HG03342 (cell line): ENCODE measurements around the gene ITGB3BP.
"Not testable (repeated sequence)": the region's sequence is repeated elsewhere in the genome, so short reads cannot be mapped to it uniquely, and the experiment has no call there.

Experiments used
- ATAC-seq: cut with Tn5 transposase; IDR thresholded peaks from one replicate; pipeline ENCODE4 v1.9.1; 2021; ENCODE audit warnings: mild to moderate bottlenecking, moderate library complexity; ENCODE audit not compliant: unreplicated experiment

ITGB3BP gene

GRCh38 chr1:63522891-63523728 is at the start of gene ITGB3BP, which contains the start of gene EFCAB7:
Gene ITGB3BP, minus strand, starts transcription at chr1:63523225. Its CDS starts 92 bp downstream, at chr1:63523133.
Gene EFCAB7, plus strand, starts transcription at chr1:63523525. Its CDS starts 2,048 bp downstream, at chr1:63525573.
- peak; percentile 89 for ATAC-seq

GRCh38 chr1:63572686-63573085 is 49.7 kb upstream of the ITGB3BP start:
- not testable (repeated sequence) for ATAC-seq

- no peak for ATAC-seq
These were observed 46.8 kb upstream of the ITGB3BP start for GRCh38 chr1:63569640-63570316.

GRCh38 chr1:63569068-63569467 is 46.0 kb upstream of the ITGB3BP start:
- no peak for ATAC-seq

GRCh38 chr1:63563745-63564144 is 40.7 kb upstream of the ITGB3BP start:
- ATAC-seq = no peak

GRCh38 chr1:63559357-63559756 is 36.3 kb upstream of the ITGB3BP start:
- no peak for ATAC-seq

- ATAC-seq = no peak
These were observed 34.5 kb upstream of the ITGB3BP start for GRCh38 chr1:63557365-63557987.

GRCh38 chr1:63555480-63555879 is 32.5 kb upstream of the ITGB3BP start:
- no peak for ATAC-seq

GRCh38 chr1:63548877-63549276 is 25.9 kb upstream of the ITGB3BP start:
- no peak for ATAC-seq

GRCh38 chr1:63548303-63548702 is 25.3 kb upstream of the ITGB3BP start:
- no peak for ATAC-seq

GRCh38 chr1:63547621-63548294 is 24.7 kb upstream of the ITGB3BP start:
- no peak for ATAC-seq

- no peak for ATAC-seq
These were observed 22.8 kb upstream of the ITGB3BP start for GRCh38 chr1:63545780-63546179.

- no peak for ATAC-seq
These were observed 14.9 kb upstream of the ITGB3BP start for GRCh38 chr1:63537940-63538339.

- ATAC-seq = no peak
These were observed 14.0 kb upstream of the ITGB3BP start for GRCh38 chr1:63537006-63537405.

- no peak for ATAC-seq
These were observed 11.4 kb upstream of the ITGB3BP start for GRCh38 chr1:63534406-63534805.

GRCh38 chr1:63533931-63534330 is 10.9 kb upstream of the ITGB3BP start:
- ATAC-seq = no peak

- ATAC-seq = no peak
These were observed 9.7 kb upstream of the ITGB3BP start for GRCh38 chr1:63532727-63533126.

GRCh38 chr1:63524201-63524600 is 1.2 kb upstream of the ITGB3BP start:
- ATAC-seq = no peak

- peak; percentile 8 for ATAC-seq
These were observed 713 bp upstream of the ITGB3BP start for GRCh38 chr1:63523738-63524137.

GRCh38 chr1:63516629-63517028 is 6.4 kb downstream of the ITGB3BP start:
- no peak for ATAC-seq

GRCh38 chr1:63512584-63512983 is 10.4 kb downstream of the ITGB3BP start:
- ATAC-seq = no peak
